IPS-NIHi7 (cell line): ENCODE results near the gene CCT8.
"Not testable (repeated sequence)": the region's sequence is repeated elsewhere in the genome, so short reads cannot be mapped to it uniquely, and the experiment has no call there.

Source experiments
- DNase-seq: peaks from one replicate; pipeline ENCODE4 v3.0.0; 2012; ENCODE audit warnings: mixed read lengths; ENCODE audit errors: extremely low spot score

Gene CCT8

GRCh38 chr21:29078869-29079767, 5.7 kb upstream of the CCT8 start:
- DNase-seq: no peak

GRCh38 chr21:29077651-29078090, 4.2 kb upstream of the CCT8 start:
- DNase-seq: no peak

- not testable (repeated sequence) for DNase-seq
Measured at GRCh38 chr21:29076731-29077640, 3.5 kb upstream of the CCT8 start.

- DNase-seq: no peak
Measured at GRCh38 chr21:29075706-29076466, 2.4 kb upstream of the CCT8 start.

- no peak for DNase-seq
Measured at GRCh38 chr21:29074783-29075182, 1.3 kb upstream of the CCT8 start.

- DNase-seq: no peak
Measured at GRCh38 chr21:29074007-29074376, 544 bp upstream of the CCT8 start.

GRCh38 chr21:29072873-29073221, 601 bp downstream of the CCT8 start:
- DNase-seq: peak; percentile 18

GRCh38 chr21:29064850-29065481, 8.5 kb downstream of the CCT8 start:
- no peak for DNase-seq

GRCh38 chr21:29056538-29057050, 16.9 kb downstream of the CCT8 start:
- no peak for DNase-seq

GRCh38 chr21:29056005-29056404, 17.4 kb downstream of the CCT8 start:
- DNase-seq: no peak

GRCh38 chr21:29055080-29055479, 18.4 kb downstream of the CCT8 start:
- DNase-seq: no peak

- no peak for DNase-seq
Measured at GRCh38 chr21:29053656-29054055, 19.8 kb downstream of the CCT8 start.

GRCh38 chr21:29053011-29053553, 20.4 kb downstream of the CCT8 start:
- no peak for DNase-seq

GRCh38 chr21:29052224-29052623, 21.2 kb downstream of the CCT8 start:
- no peak for DNase-seq

- no peak for DNase-seq
Measured at GRCh38 chr21:29034678-29035077, 38.8 kb downstream of the CCT8 start.

- DNase-seq: no peak
Measured at GRCh38 chr21:29033871-29034270, 39.6 kb downstream of the CCT8 start.

GRCh38 chr21:29033301-29033700, 40.1 kb downstream of the CCT8 start:
- DNase-seq: no peak

- DNase-seq: no peak
Measured at GRCh38 chr21:29030909-29031308, 42.5 kb downstream of the CCT8 start.

- no peak for DNase-seq
Measured at GRCh38 chr21:29029524-29029923, 43.9 kb downstream of the CCT8 start.

GRCh38 chr21:29025328-29025713, 48.1 kb downstream of the CCT8 start:
- no peak for DNase-seq
